DMS153 treated with DMSO at 0.1 percent for 48 hours (cell line): ENCODE measurements around the gene TRAPPC6A.

Experiments used
- DNase-seq: peaks from one replicate; lab custom pipeline; 2025; ENCODE audit not compliant: unreplicated experiment; lab: John Stamatoyannopoulos, UW

Gene TRAPPC6A

DNA sequence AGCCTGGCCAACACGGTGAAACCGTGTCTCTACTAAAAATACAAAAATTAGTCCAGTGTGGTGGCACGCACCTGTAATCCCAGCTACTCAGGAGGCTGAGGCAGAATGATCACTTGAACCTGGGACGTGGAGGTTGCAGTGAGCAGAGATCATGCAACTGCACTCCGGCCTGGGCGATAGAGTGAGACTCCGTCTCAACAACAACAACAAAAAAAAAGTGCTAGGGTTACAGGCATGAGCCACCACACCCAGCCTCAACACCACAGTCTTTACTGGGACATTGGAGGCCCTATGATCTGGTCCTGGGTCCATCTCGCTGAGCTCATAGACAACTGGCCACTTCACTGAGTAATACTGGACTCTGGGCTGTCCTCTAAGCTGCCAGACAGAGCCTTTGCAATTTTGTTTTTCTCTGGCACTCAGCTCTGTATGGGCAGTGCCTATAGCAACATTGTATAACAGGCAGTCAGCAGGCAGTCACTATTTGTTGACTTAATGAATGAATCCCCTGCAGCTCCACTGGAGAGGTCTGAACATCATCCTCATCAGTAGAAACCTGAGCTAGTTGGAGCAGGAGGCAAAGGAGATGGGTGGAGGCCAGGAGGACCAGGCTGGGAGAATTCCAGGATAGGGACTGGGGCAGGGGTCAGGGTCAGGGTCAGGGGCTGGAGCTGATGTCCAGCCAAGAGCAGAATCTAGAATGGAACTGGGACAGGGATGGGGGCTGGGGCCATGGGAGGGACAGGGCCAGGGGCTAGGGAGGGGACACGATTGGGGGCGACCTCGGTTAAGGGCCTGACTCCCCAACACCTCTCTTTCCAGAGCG is 8.7 kb upstream of the TRAPPC6A start:
- DNase-seq = no peak

DNA sequence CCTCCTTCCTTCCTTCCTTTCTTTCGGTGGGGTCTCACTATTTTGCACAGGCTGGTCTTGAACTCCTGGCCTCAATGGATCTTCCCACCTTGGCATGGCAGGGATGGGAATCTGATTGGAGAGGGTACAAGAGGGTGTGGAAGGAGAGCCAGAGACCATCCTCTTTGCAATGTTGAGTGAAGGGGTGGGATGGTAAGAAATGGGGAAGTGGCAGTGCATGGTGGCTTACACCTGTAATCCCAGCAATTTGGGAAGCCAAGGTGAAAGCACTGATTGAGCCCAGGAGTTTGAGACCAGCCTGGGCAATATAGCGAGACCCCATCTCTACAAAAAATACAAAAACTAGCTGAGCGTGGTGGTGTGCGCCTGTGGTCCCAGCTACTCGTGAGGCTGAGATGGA is 6.1 kb upstream of the TRAPPC6A start:
- DNase-seq = no peak

DNA sequence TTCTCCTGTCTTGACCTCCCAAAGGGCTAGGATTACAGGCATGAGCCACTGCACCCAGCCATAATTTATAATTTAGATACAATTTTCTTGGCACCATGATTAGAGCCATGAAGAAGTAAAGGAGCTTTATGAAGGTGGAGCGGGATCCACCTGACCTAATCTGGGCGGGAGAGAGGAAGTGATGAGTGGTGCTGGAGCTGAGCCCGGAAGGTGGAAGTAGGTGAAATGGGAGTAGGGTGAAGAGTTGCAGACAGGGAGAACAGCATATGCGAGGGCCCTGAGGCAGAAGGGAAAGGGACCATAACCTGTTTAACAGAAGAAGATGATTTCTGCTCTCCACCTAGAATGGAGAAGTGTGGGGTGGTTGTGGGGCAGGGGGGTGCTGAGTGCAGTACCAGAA is 4.7 kb upstream of the TRAPPC6A start:
- no peak for DNase-seq

DNA sequence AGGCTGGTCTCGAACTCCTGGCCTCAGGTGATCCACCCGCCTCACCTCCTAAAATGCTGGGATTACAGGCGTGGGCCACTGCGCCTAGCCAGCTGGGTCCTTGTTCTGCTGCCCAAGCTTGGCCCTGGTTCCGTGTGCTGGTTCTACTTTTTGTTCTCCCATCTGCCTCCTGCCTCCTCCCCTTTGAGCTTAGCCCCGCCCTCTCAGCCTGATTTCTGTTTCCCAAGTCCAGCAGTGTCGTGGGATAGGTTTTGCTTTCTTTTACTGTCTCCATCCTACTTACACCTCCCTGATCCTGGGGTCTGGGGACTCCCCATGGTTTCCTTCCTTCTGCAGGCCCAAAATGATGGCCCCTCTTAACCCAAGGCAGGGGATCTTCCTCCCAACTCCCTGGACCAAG is 2.9 kb upstream of the TRAPPC6A start:
- no peak for DNase-seq

DNA sequence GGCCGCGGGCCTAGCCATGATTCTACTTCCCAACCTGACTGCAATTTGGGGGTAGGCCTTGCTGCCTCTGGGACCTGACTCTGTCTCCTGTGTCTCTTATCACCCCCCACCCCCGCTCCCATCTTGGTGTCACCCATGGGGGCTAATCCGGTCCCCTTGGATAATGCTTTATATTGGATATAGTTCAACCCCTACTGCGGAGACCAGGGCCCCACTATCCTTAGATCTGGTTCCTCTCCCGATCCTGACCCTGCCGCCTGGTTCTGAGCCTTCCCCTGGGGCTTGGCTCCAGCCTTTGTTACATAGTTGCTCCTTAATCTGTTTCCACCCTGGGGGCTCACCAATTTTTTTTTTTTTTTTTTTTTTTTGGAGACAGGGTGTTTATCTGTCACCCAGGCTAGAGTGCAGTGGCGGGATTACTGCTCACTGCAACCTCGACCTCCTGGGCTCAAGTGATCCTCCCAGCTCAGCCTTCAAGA is 1.9 kb upstream of the TRAPPC6A start:
- no peak for DNase-seq

DNA sequence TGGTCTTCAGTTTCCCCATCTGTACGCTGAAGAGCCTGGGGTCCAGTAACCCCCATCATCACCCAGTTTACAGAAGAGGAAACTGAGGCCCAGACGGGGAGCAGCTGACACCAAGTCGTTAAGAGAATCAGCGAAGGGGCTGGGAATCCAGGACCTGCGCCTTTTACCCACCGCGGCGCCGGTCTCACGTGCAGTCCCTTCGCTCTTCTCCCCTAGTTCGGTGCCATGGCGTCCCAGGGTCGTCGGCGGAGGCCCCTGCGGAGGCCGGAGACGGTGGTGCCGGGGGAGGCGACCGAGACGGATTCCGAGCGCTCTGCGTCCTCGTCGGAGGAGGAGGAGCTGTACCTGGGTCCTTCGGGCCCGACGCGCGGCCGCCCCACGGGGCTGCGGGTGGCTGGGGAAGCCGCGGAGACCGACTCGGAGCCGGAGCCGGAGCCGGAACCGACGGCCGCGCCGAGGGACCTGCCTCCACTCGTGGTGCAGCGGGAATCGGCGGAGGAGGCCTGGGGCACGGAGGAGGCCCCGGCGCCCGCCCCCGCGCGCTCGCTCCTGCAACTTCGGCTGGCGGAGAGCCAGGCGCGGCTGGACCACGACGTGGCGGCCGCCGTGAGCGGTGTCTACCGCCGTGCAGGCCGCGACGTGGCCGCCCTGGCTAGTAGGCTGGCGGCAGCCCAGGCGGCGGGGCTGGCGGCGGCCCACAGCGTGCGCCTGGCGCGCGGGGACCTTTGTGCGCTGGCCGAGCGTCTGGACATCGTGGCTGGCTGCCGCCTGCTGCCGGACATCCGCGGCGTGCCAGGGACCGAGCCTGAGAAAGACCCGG is 1.2 kb upstream of the TRAPPC6A start:
- DNase-seq = no peak

DNA sequence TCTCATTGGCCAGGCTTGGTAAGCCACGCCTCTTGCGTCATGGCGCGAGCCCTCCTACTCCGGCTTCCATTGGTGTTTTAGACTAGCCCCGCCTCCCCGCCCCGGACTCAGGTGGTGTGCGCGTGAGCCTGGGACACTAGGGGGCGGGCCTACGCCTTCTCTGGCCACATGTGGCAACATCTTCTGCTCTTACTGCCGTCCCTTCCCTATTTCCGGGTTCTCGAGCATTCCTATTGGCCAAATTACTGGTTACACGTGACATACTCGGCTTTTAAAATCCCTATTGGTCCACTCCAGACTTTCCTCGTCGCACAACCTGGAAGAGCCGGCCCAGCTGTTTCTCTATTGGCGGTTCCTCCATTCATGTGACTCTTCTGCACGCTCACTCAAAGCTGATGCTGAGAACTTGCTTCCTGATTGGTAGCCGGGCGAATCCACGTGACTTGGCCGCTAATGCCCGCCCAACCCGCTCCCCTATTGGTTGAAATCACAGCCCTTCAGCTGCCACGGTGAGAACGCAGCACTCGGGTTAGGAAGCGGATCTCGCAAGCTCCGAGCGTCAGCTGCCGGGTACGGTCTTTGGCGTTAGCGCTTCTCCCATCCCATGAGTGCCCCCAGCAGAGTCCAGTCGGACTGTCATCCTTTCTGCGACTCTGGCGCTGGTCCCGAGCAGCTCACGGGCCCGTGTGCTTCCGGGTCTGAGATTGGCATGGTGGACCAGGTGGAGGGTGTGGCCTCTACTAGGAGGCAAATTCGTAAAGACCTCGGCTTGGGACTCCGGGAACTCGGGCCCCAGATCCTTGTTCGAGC is 430 bp upstream of the TRAPPC6A start, which contains the start of gene BLOC1S3:
TSS of gene BLOC1S3 (plus strand) at position 523 of the 810 bp plus-strand sequence. CDS start 513 bp downstream, outside the sequence.
- peak; percentile 99 for DNase-seq

DNA sequence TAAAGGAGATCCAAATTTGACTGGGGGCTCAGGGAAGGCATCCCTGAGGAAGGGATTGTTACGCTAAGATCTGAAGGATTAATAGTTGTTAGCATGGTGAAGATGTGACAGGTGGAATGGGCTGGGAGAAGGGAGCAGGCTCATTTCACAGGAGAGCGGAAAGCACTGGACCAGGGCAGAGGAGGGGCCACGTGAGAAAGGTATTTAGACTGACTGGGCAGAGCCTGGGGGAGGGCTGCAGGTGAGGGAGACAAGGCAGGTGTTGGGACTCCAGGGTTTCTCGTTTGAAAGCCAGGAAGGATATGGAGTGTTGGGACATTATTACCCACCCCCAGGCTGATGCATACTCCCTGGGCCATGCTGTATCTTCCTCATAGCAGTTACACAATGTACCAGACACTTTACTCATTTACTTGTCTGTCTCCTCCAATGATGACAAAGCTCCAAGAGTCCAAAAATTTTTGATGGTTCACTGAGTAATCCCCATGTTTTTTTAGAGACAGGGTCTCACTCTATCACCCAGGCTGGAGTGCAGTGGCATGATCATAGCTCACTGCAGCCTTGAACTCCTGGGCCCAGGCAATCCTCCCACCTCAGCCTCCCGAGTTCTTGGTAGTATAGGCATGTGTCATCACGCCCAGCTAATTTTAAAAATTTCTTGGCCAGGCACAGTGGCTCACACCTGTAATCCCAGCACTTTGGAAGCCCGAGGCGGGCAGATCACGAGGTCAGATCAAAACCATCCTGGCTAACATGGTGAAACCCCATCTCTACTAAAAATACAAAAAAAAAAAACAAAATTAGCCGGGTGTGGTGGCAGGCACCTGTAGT is 2.3 kb downstream of the TRAPPC6A start:
- no peak for DNase-seq

DNA sequence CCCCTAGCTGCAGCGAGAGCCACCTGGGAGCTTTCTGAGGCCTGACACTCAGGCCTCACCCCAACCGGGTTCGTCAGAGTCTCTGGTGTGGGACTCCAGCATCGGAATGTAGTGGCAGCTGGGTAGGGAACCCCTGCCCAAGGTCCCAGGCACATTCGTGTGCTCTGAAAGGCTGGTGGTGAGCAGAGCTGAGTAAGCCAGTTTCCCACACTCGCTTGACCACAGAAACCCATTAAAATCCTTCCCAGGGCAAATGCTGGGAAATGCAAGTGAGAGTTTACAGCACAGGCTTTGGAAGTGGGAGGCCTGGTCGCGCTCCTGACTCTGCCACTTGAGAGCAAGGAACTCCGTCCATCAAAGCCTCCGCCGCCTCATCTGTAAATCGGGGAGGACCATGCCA is 4.2 kb downstream of the TRAPPC6A start:
- DNase-seq = no peak

DNA sequence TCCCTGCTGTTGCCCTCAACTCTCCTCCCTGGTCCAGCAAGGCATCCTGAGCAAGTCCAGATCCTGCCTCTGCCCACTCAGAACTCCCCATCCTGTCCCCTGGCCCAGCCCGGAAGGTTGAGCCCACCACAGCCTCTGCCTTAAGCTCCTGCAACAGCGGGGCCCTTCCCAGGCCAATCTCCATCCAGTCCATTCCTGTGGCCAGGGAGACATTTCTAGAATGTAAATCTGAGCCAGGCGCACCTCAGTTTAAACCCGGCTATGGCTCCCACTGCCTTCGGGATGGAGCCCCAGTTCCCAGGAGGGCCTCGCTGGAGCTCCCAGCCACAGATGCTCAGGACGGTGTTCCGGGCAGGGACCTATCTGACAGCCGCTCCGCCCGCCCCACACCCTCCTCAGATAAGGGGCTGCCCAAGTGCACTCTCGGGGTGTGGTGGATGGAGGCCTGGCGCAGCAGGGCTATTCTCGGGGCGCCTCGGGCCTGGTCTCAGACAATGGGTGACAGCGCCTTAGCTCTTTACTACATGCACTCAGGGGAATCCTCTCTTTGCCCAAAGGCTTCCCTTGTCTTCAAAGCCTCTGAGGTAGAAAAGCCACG is 5.3 kb downstream of the TRAPPC6A start:
- no peak for DNase-seq

DNA sequence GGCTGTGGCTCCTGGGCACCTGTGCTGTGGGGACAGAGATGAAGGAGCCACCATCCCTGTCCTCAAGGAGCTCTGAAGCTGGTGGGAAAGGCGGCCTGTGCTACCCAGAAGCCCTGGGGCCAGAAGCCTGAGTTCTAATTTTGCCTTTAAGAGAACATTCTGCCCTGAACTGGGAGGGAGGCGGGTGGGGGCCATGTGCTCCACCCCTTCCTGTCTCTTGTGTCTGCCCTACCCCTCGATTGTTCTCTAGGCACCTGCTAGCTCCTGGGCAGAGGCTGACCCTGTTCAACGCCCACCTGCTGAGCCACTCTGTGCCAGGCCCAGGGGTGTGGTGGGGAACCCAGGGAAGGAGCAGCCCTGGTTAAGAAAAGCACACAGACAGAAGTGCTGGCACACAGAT is 5.9 kb downstream of the TRAPPC6A start:
- no peak for DNase-seq

DNA sequence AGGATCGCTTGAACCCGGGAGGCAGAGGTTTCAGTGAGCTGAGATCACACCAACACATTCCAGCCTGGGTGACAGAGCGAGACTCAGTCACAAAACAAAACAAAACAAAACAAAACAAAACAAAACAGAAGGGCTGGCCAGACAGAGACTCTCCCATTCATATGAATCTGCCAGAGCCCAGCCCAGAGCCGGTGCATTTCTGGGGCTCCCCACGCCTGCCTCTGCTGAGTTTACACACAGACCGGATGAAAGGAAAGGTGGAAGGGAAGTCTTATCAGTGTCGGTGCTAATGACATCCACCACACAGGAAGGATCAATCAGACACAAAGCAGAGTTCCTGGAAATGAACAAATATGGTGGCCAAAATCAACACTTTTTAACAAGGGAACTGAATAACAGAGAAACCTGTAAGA is 6.8 kb downstream of the TRAPPC6A start:
- no peak for DNase-seq

DNA sequence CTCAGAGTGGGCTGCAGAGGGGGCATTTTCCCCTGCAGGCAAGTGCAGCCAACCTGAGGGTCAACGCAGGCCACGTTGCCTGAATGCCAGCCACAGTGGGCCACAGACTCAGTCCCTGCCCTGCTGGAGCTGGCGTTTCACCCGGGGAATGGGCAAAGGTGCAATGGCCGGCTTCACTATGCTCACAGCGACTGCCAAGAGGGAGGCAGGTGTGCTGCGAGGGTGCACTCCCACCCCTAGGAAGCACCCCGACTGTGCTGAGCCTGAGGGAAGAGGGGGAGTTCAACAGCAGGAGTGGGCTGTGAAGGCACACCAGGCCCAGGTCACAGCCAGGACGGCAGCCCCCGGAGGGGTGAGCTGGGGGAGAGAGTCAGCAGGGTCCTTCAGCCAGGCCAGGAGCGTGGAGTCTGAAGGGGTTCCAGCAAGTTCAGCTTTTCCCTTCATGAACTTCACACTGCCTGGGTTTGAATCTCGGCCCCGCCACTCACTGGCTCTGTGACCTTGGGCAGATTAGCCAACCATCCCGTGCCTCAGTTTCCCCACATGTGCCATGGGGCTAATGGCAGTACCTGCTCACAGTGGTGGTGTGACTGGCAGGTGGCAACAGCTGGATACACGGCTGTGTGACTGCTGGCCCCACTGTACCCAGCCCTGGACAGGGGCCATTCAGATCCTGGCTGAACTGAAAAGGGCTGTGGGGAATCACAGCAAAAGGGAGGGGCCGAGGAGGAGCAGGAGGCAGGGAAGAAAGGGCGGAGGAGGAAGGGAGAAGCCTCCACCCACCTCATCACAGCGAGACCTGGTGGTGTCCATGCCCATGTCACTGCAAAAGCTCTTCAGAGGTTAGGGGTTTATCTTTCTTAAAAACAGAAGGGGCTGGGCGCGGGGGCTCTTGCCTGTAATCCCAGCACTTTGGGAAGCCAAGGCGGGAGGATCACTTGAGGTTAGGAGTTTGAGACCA is 7.6 kb downstream of the TRAPPC6A start:
- DNase-seq = no peak

DNA sequence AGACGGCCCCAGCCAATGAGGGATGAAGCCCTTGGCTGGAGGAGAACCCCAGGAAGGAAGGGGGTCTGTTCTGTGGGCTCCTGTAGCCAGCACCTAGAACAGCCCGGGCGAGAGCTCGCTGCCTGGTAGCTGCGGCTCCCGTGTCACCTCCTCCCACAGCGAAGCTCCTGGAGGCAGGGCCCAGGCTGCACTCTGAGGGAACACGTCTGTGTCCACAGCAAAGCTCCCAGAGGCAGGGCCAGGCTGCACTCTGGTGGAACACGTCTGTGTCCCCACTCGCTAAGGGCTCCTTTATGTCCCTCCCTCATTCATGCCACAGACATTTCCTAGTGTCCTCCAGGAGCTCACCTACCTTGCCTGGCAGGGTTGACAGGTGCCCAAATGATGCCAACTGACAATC is 8.4 kb downstream of the TRAPPC6A start:
- DNase-seq = no peak

DNA sequence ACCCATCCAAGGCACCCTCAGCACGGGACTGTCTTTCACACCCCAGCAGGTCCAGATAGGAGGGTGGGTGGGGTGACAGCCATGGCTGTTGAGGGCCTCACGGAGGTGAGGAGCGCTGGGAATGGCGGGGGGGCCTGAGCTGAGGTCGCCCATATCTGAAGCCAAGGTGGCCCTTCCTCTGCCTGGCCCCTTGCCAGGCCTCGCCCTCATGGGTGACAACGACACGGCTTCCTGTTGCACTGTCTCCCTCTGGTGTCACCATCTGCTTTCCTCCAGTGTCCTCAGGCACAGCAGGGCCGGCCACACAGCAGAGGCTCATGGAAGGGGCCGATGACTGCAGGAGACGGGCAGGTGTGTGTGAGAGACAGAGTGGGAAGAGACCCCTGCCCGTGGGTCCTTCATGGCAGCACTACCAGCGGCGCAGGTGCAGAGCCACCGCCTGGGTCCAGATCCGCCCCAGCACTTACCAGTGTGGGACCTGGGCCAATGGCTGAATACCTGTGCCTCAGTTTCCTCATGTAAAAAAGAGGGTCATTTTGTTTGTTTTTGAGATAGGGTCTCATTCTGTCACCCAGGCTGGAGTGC is 9.2 kb downstream of the TRAPPC6A start:
- peak; percentile 70 for DNase-seq

DNA sequence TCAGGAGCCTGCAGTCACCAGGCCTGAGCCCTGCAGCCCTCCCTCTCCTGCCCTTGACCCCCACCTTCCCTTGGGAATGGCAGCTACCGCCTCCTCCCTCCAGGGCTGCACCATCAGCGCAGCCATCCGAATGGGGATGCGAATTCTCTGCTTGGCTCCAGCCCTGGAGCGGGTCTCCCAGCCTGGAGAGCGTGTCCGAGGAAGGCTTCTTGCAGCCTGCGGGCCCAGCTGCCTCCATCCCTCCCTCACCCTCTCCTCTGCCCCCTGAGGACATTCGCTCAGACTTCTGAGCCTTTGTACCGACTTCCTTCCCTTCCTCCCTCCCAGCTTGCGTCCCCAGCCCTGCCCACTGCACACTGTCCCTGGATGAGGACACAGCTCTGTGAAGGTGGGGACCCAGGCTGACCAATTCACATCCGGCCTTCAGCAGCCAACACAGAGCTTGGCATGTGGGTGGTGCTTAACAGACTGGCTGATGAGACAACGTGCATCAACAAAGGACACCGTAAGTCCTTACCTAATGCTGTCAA is 11.2 kb downstream of the TRAPPC6A start:
- DNase-seq = peak; percentile 58

DNA sequence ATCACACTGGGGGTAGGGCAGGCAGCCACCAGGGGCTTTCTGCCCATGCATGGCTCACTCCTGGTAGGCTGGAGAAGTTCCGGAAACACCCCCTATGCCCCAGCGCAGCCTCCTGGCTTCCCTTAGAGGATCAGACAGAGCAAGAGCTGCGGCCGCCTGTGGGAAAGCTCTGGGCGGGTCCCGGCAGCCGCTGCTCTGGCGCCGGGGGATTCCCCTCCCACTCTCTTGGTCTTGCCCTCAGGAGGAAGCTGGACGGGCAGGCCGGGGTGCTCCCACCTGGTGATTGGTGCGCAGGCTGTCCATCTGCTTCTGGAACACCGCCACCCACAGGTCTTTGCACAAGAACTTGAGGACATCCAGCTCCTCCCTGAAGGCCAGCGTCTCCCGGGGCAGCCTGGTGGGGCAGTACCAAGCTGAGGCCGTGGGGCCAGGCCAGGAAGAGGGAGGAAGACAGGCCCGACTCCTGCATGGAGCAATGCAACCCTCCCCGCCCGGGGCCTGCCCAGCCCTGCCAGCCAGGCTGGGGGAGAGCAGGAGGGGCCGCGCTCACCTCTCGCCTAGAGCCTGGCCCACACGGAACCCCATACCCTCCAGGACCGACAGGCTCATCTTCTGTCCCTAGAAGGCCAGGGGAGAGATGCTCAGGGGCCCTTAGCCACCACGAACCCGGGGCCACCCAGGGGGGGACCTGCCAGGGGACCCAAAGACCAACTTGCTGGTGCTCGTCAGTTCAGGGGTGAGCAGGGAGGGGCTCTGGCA is 13.3 kb downstream of the TRAPPC6A start:
- DNase-seq = no peak
